Skin of body (tissue), 2 donors: Measurements from ENCODE around the gene CYP26C1. TPM values are rescaled to one million over a fixed set of nuclear protein-coding genes. Genes with fewer than 3 reads are reported as not detected.

ENCODE experiments used
- DNase-seq: peaks from one replicate; lab custom pipeline; 2025; lab: John Stamatoyannopoulos, UW
- total RNA-seq: library from RNA; depleted of rRNA; stranded (reverse); fragments of >200 nt; gene quantifications from one replicate; pipeline ENCODE4 v1.2.3, GENCODE V29; 2014

The CYP26C1 gene
- total RNA-seq, 1 donor from 2014 or later: not detected

- DNase-seq: no peak
These were observed 50.0 kb downstream of the CYP26C1 start for GRCh38 chr10:93110472-93111146.

DNA sequence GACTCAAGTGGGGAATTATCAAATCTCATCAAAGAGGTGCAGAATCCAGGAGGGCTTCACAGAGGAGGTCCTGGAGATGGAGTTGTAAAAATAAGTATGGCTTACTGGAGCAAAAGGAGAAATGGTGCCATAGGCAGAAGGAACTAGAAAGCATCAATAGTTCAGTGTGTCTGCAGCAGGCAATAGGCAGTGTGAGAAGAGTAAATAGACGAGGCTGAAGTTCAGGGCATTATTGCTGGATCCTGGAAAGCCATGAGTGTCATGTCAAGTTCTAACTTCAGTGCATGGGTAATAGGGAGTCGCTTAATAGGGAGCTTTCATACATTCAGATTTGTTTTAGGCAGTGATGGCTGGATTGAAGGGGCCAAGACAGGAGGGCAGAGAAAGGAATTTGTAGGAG is 52.4 kb downstream of the CYP26C1 start:
- no peak for DNase-seq

DNA sequence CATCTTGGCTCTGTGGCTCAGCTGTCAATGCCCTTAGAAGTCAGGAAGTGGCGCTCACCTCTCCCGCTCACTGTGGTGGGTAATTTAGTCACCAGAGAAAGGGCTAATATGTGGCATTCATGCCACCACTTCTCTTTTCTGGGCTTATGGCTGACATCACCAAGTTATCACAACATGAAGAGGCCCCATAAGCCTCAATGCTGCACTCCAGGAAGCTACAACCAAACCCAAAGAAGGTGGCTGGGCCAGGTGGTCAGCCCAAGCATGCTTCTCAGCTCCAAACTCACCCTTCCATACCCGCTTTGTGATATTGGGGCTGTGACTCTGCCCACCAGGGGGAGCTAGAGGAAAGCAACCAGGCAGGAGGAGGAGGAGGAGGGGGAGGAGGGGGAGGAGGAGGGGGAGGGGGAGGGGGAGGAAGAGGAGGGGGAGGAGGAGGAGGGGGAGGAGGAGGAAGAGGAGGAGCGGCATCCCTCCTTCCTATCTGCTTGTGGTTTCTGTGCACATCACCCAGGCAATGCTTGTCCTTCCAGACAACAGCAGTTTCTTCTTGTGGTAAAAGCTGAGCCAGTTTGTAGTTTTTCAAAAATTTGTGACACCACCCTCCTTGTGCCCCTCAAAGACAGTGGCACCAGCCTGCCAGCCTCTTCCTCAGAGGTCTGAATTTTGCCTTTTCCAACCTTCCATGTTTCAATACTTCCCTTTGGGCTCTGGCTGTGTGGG is 55.2 kb downstream of the CYP26C1 start:
- DNase-seq: no peak

Other genes starting within 250 kb of the CYP26C1 start
- gene EXOC6, start 212.3 kb upstream of the CYP26C1 start, total RNA-seq: 21.9 TPM
- not detected for gene CYP26A1, start 13.1 kb downstream of the CYP26C1 start, total RNA-seq